ENCODE data around the gene MTMR12. TPM values are rescaled to one million over a fixed set of nuclear protein-coding genes. Genes with fewer than 3 reads are reported as not detected.

Gene MTMR12
- total RNA-seq, 3 donors from 2014 or later: 19.3 to 43.8 (median 20.7) TPM

GRCh38 chr5:32303755-32304120 is 9.0 kb downstream of the MTMR12 start:
- Histone ChIP-seq H3K4me1 (ENCODE audit: low read depth) (peaks cover 6% of the 10 kb centered on the region), H3K36me3 (ENCODE audit: low read depth) (no peaks in the 10 kb centered on the region), H3K4me3 (no peak overlapping the region), H3K9me3 (no peaks in the 10 kb centered on the region)
- intact Hi-C loops (cut with DNase I, micrococcal nuclease): no loop called here
- DNase-seq (no peak), ATAC-seq (no peak)
- TF ChIP-seq CTCF (IDR thresholded peaks at IDR 0.05): no peak

GRCh38 chr5:32302835-32303754 is 9.6 kb downstream of the MTMR12 start:
- no peak for ATAC-seq
- intact Hi-C loops (cut with DNase I, micrococcal nuclease): no loop called here
- no peak overlapping the region for H3K4me3 ChIP-seq
- no peak for DNase-seq
- no peaks in the 10 kb centered on the region for H3K36me3 ChIP-seq (ENCODE audit: low read depth)
- H3K4me1 ChIP-seq (ENCODE audit: low read depth): peaks cover 3% of the 10 kb centered on the region
- H3K9me3 ChIP-seq: no peaks in the 10 kb centered on the region
- TF ChIP-seq CTCF (IDR thresholded peaks at IDR 0.05): no peak

- TF ChIP-seq CTCF (IDR thresholded peaks at IDR 0.05): no peak
- no peaks in the 10 kb centered on the region for H3K36me3 ChIP-seq (ENCODE audit: low read depth)
- no peak for DNase-seq
- no peaks in the 10 kb centered on the region for H3K9me3 ChIP-seq
- peaks cover 10% of the 10 kb centered on the region for H3K4me1 ChIP-seq (ENCODE audit: low read depth)
- no peak for ATAC-seq
- no peak overlapping the region for H3K4me3 ChIP-seq
- intact Hi-C loops (cut with DNase I, micrococcal nuclease): no loop called here
Measured at GRCh38 chr5:32301891-32302290, 10.8 kb downstream of the MTMR12 start.

GRCh38 chr5:32299059-32299677 is 13.6 kb downstream of the MTMR12 start:
- DNase-seq (no peak), ATAC-seq (peak; percentile 60)
- H3K9me3 ChIP-seq: no peaks in the 10 kb centered on the region
- H3K36me3 ChIP-seq (ENCODE audit: low read depth): no peaks in the 10 kb centered on the region
- no peak for TF ChIP-seq CTCF (IDR thresholded peaks at IDR 0.05)
- intact Hi-C loops (cut with DNase I, micrococcal nuclease): no loop called here
- peaks cover 10% of the 10 kb centered on the region for H3K4me1 ChIP-seq (ENCODE audit: low read depth)
- H3K4me3 ChIP-seq: no peak overlapping the region

GRCh38 chr5:32298059-32298415 is 14.7 kb downstream of the MTMR12 start:
- H3K9me3 ChIP-seq: no peaks in the 10 kb centered on the region
- H3K4me3 ChIP-seq: no peak overlapping the region
- DNase-seq (no peak), ATAC-seq (peak; percentile 34)
- no peaks in the 10 kb centered on the region for H3K36me3 ChIP-seq (ENCODE audit: low read depth)
- intact Hi-C loops (cut with DNase I, micrococcal nuclease): no loop called here
- TF ChIP-seq CTCF (IDR thresholded peaks at IDR 0.05): no peak
- peaks cover 10% of the 10 kb centered on the region for H3K4me1 ChIP-seq (ENCODE audit: low read depth)
